HCT116 (cell line): Measurements from ENCODE around the gene CHRNB2. TPM values are rescaled to one million over a fixed set of nuclear protein-coding genes. Genes with fewer than 3 reads are reported as not detected.

Source experiments
- ATAC-seq: fragments of 200-7000 bp; cut with Tn5 transposase; 2 replicates; pipeline ENCODE4 v1.9.1; 2020; ENCODE audit warnings: mild to moderate bottlenecking, moderate library complexity
- BruUV-seq: library from RNA; stranded (reverse); fragments of 400-500 nt; replicated peaks from 2 replicates; lab custom pipeline; 2021; lab: Mats Ljungman, UMichigan
- CTCF ChIA-PET: fragments of 300-600 bp; sonication (Branson Sonifier 250); formaldehyde crosslinking; loops from one replicate; lab custom pipeline; 2021; ENCODE audit warnings: antibody characterized with exemption; lab: Charles Lee
- POLR2A ChIA-PET: fragments of 300-600, 350-600 bp; sonication (Branson Sonifier 250); formaldehyde crosslinking; loops from one replicate; lab custom pipeline; 2021; ENCODE audit warnings: antibody characterized with exemption; lab: Charles Lee
- RAD21 ChIA-PET, 2 experiments: fragments of 300-600 bp; sonication (Branson Sonifier 250); formaldehyde crosslinking; loops; one replicate each; lab custom pipeline; 2023; ENCODE audit warnings: low total read pairs in 2 of 2; ENCODE audit not compliant: uncharacterized antibody in 2 of 2, unreplicated experiment in 2 of 2, low non-redundant PET in 1 of 2; lab: Charles Lee
- DNase-seq: peaks from one replicate; pipeline ENCODE4 v3.0.0-alpha.2; 2010; ENCODE audit warnings: low read depth, low spot score
- H2AFZ ChIP-seq: fragments of 200-600 bp; shearing (Covaris generic), sonication (generic); 2 replicates; pipeline ENCODE4 v1.6.1; 2017; ENCODE audit warnings: low read depth, mixed run types, mixed read lengths, antibody characterized with exemption, low read length; ENCODE audit not compliant: poor library complexity, severe bottlenecking
- H3K27ac ChIP-seq: 2 replicates; pipeline ENCODE4 v1.5.1; 2012; ENCODE audit warnings: low read depth, low read length
- H3K27me3 ChIP-seq: fragments of 200-600 bp; sonication (generic); 2 replicates; pipeline ENCODE4 v1.6.1; 2016; ENCODE audit warnings: mixed run types, low read length, mixed read lengths; ENCODE audit not compliant: insufficient read depth
- H3K36me3 ChIP-seq, 2 experiments: fragments of 200-500 bp in 1 of 2; fragments of 200-600 bp in 1 of 2; sonication (Bioruptor generic) in 1 of 2; sonication (generic) in 1 of 2; 2 replicates each; pipeline versions ENCODE4 v1.5.1 to v1.6.1; 2014 to 2016; ENCODE audit warnings: low read length in 2 of 2, inconsistent platforms in 1 of 2, mixed read lengths in 1 of 2, mixed run types in 1 of 2; ENCODE audit not compliant: insufficient read depth in 2 of 2, control insufficient read depth in 1 of 2
- H3K4me1 ChIP-seq, 2 experiments: fragments of 200-600 bp in 1 of 2; sonication (generic) in 1 of 2; 2 replicates each; pipeline versions ENCODE4 v1.5.1 to v1.6.1; 2012 to 2017; ENCODE audit warnings: low read length in 2 of 2, inconsistent platforms in 1 of 2, mild to moderate bottlenecking in 1 of 2, mixed read lengths in 1 of 2, mixed run types in 1 of 2, moderate library complexity in 1 of 2; ENCODE audit not compliant: insufficient read depth in 2 of 2, control insufficient read depth in 1 of 2
- H3K4me2 ChIP-seq: fragments of 200-600 bp; sonication (generic); 2 replicates; pipeline ENCODE4 v1.6.1; 2017; ENCODE audit warnings: mixed run types, low read length, mixed read lengths
- H3K4me3 ChIP-seq, 2 experiments: fragments of 200-600 bp in 1 of 2; sonication (generic) in 1 of 2; replicated peaks in 1 of 2; 2 replicates each; pipeline ENCODE4 v1.5.1; 2011 to 2016; ENCODE audit warnings: low read length in 2 of 2, control low read depth in 1 of 2, low read depth in 1 of 2, mild to moderate bottlenecking in 1 of 2, mixed read lengths in 1 of 2, mixed run types in 1 of 2
- H3K79me2 ChIP-seq: fragments of 200-600 bp; sonication (generic); 2 replicates; pipeline ENCODE4 v1.6.1; 2017; ENCODE audit warnings: mild to moderate bottlenecking, mixed run types, low read length, moderate library complexity, mixed read lengths; ENCODE audit not compliant: insufficient read depth
- H3K9ac ChIP-seq: fragments of 200-600 bp; sonication (generic); 2 replicates; pipeline ENCODE4 v1.6.1; 2016; ENCODE audit warnings: low read length, mixed read lengths
- H3K9me2 ChIP-seq: fragments of 200-600 bp; sonication (generic), shearing (Covaris generic); 2 replicates; pipeline ENCODE4 v1.6.1; 2017; ENCODE audit warnings: mixed run types, mild to moderate bottlenecking, moderate library complexity; ENCODE audit not compliant: insufficient read depth
- H3K9me3 ChIP-seq, 2 experiments: fragments of 200-500 bp in 1 of 2; fragments of 200-600 bp in 1 of 2; sonication (Bioruptor generic) in 1 of 2; sonication (generic) in 1 of 2; 2 replicates each; pipeline ENCODE4 v1.6.1; 2014 to 2017; ENCODE audit warnings: low read length in 2 of 2, mixed read lengths in 2 of 2, inconsistent platforms in 1 of 2, low read depth in 1 of 2, mild to moderate bottlenecking in 1 of 2, mixed run types in 1 of 2, moderate library complexity in 1 of 2; ENCODE audit not compliant: control insufficient read depth in 1 of 2, insufficient read depth in 1 of 2
- H4K20me1 ChIP-seq: fragments of 200-600 bp; sonication (generic), shearing (Covaris generic); 2 replicates; pipeline ENCODE4 v1.6.1; 2017; ENCODE audit warnings: mixed run types, mild to moderate bottlenecking, moderate library complexity; ENCODE audit not compliant: insufficient read depth
- CBX3 ChIP-seq: IDR thresholded peaks from 2 replicates; pipeline ENCODE4 v1.6.1; 2012; ENCODE audit warnings: low read depth
- EZH2 ChIP-seq: fragments of 200-600 bp; sonication (generic); IDR thresholded peaks from 2 replicates; pipeline ENCODE4 v1.6.1; 2017; ENCODE audit warnings: antibody characterized with exemption, mixed run types
- POLR2A ChIP-seq: IDR thresholded peaks from 2 replicates; pipeline ENCODE4 v1.7.0; 2011; ENCODE audit warnings: borderline replicate concordance; ENCODE audit not compliant: insufficient read depth, insufficient read length; ENCODE audit errors: extremely low read depth
- POLR2AphosphoS5 ChIP-seq: IDR thresholded peaks from 2 replicates; pipeline ENCODE4 v1.6.1; 2011; ENCODE audit warnings: mild to moderate bottlenecking, low read depth, low read length, moderate library complexity
- SIN3A ChIP-seq: IDR thresholded peaks from 2 replicates; pipeline ENCODE4 v1.6.1; 2012; ENCODE audit warnings: low read depth
- SP1 ChIP-seq: IDR thresholded peaks from 2 replicates; pipeline ENCODE4 v1.6.1; 2012; ENCODE audit warnings: low read depth
- intact Hi-C: fragments of 100-400 bp; cut with micrococcal nuclease; formaldehyde crosslinking; loops from 2 replicates; pipeline ENCODE4 v1.10.0; 2022
- total RNA-seq: library from RNA; stranded (reverse); gene quantifications from one replicate; pipeline ENCODE4 v1.2.1, GENCODE V29; 2021; ENCODE audit not compliant: unreplicated experiment
- TF ChIP-seq, protein P1 (sequence below): IDR thresholded peaks from 2 replicates; pipeline ENCODE4 v1.6.1; 2012; ENCODE audit warnings: low read depth
- TF ChIP-seq, protein P2 (sequence below): IDR thresholded peaks from 2 replicates; pipeline ENCODE4 v1.6.1; 2012

The CHRNB2 gene
- total RNA-seq, 1 experiment from 2014 or later, result not detected

DNA sequence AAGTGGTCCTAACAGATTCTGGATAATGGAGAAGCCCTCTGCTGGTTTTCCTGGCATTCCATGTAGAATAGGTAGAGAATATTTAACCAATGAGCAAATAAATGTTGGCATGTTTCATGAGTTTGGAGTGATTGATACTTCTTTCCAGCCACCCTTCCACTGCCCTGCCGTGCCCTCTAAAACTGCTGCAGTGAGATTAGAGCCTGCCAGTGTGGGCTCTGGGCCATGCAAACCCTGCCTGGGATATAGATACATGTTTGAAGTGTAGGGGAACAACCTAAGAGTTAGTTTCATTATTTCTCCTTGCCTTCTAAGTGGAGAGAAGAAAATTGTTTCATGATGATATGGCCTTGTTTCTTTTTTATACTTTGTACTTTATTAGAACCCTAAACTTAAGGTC is 19.6 kb upstream of the CHRNB2 start:
- intact Hi-C loops, result loop anchor here (10.0 kb wide), 3 partner anchors 193 to 363 kb away; partner anchors contain the start of genes AQP10 and ATP8B2

More for the DNA sequence above, 19.6 kb upstream of the CHRNB2 start:
- no peak for DNase-seq
- H4K20me1 ChIP-seq, result no peaks in the 10 kb centered on the region
- H3K4me3 ChIP-seq, result no peak overlapping the region
- no peak overlapping the region for H3K9ac ChIP-seq
- TF ChIP-seq SP1, result no peak
- no peak for TF ChIP-seq POLR2A
- TF ChIP-seq POLR2AphosphoS5, result no peak
- TF ChIP-seq, protein P1, sequence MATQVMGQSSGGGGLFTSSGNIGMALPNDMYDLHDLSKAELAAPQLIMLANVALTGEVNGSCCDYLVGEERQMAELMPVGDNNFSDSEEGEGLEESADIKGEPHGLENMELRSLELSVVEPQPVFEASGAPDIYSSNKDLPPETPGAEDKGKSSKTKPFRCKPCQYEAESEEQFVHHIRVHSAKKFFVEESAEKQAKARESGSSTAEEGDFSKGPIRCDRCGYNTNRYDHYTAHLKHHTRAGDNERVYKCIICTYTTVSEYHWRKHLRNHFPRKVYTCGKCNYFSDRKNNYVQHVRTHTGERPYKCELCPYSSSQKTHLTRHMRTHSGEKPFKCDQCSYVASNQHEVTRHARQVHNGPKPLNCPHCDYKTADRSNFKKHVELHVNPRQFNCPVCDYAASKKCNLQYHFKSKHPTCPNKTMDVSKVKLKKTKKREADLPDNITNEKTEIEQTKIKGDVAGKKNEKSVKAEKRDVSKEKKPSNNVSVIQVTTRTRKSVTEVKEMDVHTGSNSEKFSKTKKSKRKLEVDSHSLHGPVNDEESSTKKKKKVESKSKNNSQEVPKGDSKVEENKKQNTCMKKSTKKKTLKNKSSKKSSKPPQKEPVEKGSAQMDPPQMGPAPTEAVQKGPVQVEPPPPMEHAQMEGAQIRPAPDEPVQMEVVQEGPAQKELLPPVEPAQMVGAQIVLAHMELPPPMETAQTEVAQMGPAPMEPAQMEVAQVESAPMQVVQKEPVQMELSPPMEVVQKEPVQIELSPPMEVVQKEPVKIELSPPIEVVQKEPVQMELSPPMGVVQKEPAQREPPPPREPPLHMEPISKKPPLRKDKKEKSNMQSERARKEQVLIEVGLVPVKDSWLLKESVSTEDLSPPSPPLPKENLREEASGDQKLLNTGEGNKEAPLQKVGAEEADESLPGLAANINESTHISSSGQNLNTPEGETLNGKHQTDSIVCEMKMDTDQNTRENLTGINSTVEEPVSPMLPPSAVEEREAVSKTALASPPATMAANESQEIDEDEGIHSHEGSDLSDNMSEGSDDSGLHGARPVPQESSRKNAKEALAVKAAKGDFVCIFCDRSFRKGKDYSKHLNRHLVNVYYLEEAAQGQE, result no peak
- TF ChIP-seq CBX3, result no peak
- TF ChIP-seq EZH2, result no peak
- TF ChIP-seq SIN3A, result no peak
- TF ChIP-seq, protein P2, sequence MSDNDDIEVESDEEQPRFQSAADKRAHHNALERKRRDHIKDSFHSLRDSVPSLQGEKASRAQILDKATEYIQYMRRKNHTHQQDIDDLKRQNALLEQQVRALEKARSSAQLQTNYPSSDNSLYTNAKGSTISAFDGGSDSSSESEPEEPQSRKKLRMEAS, result no peak
- no peak overlapping the region for H2AFZ ChIP-seq
- H3K9me2 ChIP-seq, result no peaks in the 10 kb centered on the region
- BruUV-seq, result no TSS peak
- H3K36me3 ChIP-seq, result peaks cover 35 to 41% of the 10 kb centered on the region in 2 experiments; a peak in 3 of 4 replicates
- POLR2A ChIA-PET, result no interaction called here
- H3K9me3 ChIP-seq, result no peaks in the 10 kb centered on the region
- H3K79me2 ChIP-seq, result no peaks in the 10 kb centered on the region
- H3K27me3 ChIP-seq, result no peaks in the 10 kb centered on the region
- no peak overlapping the region for H3K27ac ChIP-seq
- RAD21 ChIA-PET, result no interaction called here
- no peak for ATAC-seq
- no peak overlapping the region for H3K4me2 ChIP-seq
- CTCF ChIA-PET, result no interaction called here
- peaks cover 0 to 6% of the 10 kb centered on the region in 2 experiments; a peak in 2 of 4 replicates for H3K4me1 ChIP-seq
